ENCODE measurements around the gene SHC3.

SHC3 gene

DNA sequence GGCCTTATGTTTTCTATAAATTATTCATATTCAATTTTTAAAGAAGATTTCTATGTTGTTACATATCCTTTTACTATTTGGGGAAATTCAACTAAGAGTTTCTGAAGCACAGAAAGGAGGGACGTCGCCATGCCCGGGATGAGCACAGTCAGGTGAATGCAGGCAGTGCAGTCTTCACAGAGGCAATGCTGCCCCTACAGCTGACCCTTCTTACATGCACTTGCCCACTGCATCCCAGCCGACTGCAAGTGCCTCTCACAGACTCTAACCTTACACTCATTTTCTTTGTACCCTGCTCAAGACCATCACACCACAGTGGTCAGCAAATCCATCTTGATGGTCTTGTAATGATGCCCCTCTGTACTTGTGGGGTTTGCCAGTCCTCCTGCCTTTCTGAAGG is 73.8 kb downstream of the SHC3 start:
- DNase-seq = no peak

DNA sequence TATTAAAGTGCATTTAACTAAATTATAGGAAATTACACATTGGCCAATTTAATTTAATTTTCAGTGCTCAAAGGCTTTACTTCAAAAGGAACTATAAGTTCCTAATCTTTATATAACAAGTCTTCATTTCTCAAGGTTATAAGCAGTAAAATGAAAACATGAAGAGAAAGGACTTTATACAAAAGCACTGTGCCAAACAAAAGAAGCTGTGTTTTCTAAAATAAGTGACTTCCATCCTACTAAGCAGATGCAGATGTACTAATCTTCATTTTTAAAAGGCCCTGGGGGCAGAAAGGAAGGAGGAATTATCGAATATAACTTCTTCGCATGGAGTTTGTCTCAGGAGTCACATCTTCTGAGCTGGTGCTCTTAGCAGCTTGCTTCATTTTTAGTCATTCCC is 81.4 kb downstream of the SHC3 start:
- DNase-seq = no peak

DNA sequence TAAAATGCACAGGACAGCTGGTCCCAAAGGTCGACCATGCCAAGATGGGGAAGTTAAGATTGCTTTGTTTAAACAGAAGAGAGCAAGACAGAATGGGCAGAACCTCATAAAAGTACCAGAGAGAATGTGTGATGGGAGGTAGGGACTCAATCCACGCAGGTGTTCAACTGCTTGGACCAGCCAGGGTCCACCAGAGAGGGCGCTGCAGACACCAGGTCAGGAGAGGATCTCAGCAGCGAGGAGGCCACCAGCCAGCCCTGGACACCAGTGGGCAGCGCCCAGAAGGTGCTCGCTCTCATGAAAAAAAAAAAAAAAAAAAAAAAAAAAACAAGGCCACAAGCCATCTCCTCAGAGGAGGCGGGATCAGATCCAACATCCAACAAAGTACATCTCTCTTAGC is 81.8 kb downstream of the SHC3 start:
- DNase-seq = no peak

DNA sequence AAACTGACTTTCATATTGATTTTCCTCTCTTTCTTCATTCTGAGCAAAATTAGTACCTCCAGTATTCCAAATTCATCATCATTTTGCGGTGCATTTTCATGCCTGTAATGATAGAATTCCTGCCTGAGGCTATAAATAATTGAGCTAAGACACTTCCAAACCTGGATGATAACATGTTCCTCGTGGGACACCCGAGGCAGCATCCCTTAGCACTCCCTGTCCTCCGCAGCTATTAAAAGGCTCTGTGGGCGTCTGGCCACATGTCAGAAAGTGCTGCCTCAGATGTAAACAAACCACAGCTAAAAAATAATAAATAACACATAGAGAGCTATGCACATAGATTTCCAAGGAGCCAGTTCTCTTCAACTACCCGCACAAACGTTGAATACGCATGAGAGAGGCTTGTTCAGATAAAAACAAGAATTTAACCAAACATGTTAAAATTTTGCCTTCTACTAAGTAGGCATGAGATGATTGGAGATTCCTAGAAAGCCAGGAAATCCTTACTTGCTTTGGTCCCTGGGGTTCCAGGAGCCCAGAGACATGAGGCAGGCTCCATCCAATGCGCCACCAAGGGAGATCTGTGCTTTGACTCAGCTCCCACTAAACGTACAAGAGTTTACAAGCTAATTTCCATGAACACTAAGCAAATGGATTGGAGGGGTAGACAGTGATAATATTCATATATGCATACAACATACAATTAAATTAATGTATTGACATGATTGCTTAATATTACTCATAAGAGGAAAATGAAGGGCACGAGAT is 82.7 kb downstream of the SHC3 start:
- DNase-seq = no peak

DNA sequence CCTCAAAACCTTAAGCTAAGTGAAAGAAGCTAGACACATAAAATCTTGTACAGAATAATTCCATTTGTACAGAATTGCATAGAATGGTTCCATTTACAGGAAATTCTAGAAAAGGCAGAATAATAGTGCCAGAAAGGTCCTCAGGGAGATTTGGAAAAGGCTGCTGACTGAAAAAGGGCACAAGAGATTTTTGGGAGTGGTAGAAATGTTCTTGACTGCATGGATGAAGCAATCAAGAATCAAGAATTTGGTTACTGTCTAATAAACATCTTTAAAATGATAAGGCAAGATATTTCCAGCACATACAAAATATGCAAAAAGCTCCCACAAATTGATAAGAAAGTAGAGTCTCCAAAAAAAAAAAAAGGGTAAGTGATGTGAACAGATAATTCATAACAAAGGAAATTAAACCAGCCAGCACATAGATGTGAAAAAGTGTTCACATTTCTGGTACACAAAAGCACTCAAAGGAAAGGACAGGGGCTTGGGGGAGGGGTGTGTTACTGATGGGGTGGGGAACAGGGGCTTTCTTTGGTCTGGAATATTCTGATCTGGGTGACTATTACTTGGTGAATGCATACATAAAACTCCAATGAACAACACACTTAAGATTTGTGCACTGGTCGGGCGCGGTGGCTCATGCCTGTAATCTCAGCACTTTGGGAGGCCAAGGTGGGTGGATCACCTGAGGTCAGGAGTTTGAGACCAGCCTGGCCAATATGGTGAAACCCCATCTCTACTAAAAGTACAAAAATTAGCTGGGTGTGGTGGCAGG is 85.2 kb downstream of the SHC3 start:
- DNase-seq = no peak

DNA sequence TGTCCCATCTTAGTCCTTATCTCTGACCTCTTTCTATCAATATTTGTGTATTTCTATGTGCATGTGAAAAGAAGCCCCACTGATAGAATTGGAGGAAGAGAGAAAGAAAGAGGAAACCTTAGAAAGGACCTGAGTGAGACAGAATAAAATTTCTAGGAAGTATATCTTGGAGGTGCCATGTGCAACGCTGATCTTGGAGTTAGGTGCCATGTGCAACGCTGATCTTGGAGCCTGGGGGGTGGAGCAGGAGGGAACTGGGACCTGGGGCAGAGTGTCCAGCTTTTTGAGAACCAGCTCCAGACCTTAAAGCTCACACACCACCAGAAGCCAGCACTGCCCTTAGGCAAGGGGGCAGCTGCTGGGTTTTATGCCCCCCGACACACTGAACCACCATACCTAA is 89.4 kb downstream of the SHC3 start:
- DNase-seq = no peak

DNA sequence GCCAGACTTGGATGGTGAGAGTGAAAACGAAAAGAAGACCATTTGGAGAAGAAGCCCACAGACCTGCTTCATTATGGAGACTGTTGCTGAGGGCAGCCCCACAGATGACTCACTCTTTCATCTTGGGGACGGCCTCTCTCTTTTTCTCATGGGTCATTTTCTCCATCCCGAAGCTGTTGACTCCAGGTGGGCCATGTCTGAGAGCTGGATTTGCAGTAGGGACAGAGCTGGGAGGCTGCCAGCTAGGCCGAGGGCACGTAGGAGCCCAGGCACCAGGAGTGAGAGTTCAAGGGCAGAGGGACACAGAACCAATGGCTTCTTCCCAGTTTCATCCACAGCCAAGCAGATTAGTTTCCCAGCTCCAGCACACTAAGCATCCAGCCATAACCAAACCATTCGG is 95.0 kb downstream of the SHC3 start:
- no peak for DNase-seq

DNA sequence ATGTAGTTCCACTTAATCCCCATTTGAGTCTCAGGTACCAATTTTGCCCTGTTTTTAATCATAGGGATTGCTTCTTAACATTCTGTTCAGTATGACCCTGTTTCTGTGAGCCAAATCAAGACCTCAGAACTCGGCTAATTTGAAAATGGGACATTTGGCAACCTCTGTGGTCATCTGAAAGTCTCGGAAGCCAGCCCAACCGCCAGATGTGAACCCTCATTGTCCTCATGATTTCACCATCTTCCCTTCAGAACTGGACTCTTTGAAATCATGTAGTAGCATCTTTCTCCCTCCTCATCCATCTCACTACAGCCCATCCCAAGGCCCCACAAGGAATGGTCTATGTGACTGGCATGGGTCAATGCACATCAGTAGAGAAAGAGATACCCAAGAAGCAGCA is 98.4 kb downstream of the SHC3 start:
- no peak for DNase-seq

DNA sequence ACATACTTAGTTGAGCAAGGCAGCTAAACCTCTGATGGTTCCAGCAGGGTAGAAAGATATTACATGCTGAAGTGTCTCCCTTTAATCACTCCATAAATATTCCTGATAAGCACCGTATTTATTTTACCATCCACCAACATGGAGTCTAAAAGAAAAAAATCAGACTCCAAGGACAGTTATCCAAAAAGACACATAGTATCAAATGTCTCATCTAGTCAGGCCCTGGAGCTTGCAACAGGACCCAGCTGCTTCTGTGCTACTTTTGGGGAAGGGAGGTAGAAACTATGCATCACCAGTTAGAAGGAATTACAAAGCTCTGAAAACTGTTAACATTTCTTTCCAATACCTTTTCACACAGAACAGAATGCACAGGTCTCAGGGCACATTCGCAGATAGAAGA is 99.2 kb downstream of the SHC3 start:
- DNase-seq = no peak

DNA sequence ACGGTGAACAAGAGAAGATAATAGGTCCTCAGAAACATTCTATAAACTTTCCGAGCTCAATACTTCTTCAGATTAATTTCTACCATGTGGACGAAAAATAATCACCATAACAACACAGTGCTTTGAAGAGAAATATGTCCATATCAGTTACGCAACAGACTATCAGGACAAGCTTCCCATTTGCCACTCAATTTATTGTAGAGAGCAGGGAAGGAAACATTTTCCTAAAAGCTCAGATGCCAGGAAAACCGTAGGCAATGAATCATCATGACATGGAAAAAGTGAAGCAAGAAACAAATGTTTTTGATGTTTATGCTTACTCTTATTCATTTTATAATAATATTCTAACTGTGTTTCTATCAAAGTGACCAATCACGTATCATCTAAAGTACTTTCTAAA is 99.8 kb downstream of the SHC3 start:
- no peak for DNase-seq

DNA sequence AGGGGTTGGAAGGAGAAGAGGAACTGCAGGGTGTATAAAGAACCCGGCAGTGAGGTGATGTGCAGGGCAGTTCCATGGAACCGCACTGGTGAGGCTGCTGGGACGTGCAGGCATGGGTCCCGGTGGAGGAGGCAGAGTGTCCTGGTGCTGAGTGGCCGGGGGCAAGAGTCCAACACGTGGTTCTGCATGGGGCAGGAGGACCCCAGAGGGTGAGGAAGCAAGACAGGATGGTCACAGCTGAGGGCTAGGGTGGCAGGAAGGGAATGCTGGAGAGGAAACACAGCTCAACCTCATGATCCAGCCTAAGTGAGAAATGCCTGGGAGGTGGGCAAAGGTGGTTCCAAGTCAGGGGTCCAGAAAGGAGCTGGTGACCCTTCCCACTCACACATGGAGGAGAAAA is 100.2 kb downstream of the SHC3 start:
- DNase-seq = no peak

DNA sequence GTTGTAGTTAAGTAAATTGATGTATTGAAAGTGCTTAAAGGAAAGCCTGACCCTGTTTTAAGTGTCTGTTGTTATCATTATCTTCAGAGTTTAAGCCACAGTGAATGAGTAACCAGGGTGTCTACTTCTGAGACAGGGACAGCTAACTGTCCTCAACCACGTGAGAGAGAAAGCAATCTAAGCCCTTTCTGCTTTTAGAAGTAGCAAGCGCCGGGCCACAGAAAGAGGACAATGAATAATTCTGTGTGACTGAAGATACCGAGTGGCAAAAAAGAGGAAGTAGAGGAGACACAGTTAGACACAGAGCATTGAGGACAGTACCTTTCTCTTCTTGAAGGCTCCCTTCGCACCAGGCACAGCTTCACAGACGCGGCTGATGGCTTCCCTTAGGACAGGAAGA is 101.1 kb downstream of the SHC3 start:
- peak; percentile 91 to 92 for DNase-seq

DNA sequence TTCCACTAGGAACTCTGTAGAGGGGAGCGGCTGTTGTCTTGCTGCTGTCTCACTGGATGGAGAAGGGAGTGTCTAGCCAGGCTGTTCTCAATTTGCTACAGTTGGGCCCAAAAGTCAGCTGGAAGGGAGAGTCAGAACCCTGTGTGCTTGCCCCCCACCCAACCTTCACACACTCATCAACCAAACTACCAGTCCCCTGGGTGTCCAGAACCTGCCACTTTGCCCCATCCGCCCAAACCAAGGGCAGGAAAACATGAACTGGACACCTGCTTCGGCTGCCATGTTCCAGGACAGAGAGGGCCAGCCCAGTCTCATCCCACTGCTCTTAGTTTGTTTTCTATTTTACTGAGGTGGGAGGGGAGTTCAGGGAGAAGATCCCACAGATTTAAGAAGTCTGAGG is 105.2 kb downstream of the SHC3 start:
- no peak for DNase-seq

DNA sequence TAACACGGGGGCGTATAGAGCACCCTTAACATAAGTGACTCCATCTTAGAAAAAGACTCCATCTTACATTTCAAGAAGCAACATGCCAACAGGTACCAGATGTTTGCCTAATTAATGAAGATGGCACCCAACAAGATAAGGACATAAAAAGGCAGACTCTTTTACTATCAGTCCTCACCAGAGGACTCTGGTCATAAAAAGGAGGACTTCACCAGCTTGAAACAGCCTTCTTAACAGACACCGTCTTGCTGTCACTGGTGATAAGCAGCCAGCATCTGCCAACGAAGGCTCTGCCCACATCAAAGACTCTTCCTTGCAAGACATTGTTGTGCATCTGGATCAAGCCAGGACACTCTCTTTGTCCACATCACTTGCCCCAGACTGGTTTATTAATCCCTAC is 107.0 kb downstream of the SHC3 start:
- no peak for DNase-seq

DNA sequence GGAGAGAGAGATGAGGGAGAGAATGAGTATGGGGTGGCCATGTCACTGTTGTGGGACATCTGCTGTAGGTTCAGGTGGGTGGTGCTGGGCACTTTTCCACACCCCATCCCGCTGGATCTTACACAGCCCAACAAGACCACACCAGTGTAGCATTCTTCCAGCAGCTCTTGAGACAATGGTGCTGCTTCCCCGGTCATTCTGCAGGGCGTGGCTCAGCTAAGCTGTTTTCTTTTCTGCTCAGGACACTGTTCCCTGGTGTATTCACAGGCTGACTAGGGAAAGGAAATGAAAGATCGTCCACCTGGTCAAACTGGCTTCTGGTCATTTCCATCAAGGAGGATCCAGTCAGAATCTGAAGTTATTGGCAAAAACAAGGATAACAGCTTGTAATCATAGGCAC is 111.8 kb downstream of the SHC3 start:
- DNase-seq = no peak

DNA sequence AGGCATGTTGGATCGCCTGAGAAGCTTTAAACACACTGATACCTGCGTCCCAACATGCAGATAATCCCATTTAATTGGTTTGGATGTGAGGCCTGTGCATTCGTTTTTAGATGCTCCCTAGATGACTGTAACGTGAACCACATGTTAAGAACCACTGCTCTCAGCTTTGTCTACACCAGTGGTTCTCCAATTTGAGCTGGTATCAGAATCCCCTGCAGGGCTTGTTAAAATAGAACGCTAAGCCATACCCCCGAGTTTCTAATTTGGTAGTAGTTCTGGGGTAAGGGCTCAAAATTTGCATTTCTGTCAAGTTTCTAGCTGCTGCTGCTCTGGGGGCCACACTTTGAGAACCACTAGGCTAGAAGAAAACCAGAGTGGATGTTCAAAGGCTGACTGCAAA is 112.7 kb downstream of the SHC3 start:
- no peak for DNase-seq

DNA sequence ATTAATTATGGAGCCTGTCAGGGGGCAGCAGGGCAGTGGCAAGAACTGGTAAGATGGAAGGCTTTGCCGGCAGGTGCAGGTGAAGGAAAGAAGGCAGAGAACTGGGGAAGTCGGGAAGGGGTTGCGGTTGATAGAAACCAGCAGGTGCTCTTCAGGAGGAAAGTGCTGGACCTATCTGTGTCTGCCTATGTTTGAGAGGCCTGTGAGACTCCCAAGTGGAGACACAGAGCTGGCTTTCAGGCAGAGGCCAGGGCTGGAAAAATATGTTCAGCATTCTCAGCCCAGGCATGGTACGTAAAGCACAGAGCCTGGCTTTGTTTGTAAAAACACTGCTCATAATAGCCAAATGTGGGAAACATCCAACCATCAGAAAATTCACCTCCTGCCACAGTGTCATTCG is 117.8 kb downstream of the SHC3 start:
- no peak for DNase-seq

DNA sequence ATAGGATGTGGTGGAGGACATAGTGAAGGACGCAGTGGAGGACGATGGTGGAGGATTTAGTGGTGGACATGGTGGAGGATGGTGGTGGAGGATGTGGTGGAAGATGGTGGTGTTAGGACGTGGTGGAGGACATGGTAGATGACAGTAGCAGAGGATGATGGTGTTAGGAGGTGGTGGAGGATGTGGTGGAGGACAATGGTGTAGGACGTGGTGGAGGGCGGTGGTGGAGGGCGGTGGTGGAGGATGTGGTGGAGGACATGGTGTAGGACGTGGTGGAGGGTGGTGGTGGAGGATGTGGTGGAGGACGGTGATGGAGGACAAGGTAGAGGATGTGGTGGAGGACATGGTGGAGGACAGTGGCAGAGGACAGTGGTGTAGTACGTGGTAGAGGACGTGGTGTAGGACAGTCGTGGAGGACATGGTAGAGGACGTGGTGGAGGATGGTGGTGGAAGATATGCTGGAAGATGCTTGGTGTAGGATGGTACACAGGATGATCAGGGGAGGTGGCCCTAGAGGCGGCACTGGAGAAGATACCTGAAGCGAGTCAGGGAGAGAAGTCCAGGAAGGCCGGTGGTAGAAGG is 118.6 kb downstream of the SHC3 start:
- no peak for DNase-seq

DNA sequence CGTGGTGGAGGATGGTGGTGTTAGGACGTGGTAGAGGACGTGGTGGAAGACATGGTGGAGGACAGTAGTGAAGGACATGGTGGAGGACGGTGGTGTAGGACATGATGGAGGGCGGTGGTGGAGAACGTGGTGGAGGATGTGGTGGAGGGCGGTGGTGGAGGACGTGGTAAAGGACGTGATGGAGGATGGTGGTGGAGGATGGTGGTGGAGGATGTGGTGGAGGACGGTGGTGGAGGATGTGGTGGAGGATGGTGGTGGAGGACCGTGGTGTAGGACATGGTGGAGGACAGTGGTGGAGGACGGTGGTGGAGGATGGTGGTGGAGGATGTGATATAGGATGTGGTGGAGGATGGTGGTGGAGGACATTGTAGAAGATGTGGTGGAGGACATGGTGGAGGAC is 119.7 kb downstream of the SHC3 start:
- no peak for DNase-seq

DNA sequence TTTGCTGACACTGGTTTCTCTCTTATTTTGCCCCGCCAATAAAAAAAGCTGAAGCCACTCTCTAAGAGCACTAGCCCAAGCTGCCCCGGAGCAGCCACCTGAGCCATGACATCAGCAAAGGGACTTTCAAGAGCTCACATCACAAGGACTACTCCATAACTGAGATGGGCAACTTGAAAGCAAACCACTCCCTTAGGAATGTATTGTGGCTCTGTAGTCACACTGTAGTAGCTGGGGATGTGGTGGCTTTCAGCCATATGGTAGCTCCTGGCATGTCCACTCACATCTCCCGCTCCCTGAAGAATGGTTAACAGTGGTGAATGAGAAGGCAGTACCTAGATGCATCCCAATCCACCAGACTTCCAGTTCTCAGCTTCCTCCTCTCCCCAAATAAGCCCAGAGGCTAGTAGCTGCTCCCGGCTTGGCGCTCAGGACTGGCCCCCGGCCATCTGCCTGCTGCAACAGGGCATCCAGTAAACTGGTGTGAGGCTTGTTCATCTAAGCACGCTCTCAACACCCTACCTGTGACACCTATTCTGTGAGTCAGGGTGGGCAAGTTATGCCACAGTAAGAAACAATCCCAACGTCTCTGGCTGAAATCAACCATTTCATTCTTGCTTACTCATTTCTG is 123.6 kb downstream of the SHC3 start:
- DNase-seq = no peak

DNA sequence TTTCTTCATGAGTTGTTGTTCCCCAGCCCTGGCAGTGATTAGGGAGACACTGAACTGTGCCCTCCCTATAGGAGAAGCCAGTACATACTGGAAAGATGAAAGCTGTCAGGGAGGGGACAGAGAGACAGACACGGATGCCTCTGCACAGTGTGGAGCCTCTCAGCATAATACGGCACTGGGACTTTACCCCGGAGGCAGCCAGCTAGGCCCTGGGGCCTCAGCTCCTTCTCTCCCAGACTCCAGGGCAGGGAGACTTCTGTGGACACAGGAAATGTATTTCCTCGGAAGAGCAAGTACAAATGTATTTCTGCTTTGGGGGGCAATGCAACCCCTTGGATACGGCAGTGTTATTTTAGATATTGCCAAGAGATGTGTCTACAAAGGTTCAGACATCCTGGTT is 125.3 kb downstream of the SHC3 start:
- DNase-seq = no peak

DNA sequence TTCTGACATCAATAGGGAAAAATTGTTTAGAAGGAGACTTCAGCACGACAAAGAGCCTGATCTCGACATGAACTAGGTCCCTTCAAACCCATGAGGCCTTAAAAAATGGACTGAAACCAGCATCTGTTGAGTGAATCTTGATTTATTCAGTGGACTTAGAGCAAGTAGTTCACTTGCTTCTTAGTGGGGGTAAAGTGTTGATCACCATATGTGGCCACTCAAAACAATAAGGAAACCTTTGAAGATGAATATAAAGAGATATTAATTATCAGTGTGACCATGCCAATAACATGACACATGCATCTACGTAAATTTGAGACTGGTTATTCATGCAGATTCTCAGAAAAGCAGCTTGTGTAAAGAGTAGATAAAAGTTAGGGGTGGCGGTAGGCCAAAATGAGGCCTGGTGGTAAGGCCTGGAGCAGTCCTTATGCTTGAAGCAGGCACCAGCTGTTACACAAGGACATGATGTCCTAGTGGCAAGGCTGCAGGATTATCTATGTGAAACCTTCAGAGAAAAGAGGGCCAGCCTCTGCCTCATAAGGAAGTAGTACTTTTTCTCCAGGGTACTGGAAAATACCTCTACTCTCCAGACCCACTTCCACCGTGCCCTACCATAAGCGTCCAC is 126.0 kb downstream of the SHC3 start:
- no peak for DNase-seq

DNA sequence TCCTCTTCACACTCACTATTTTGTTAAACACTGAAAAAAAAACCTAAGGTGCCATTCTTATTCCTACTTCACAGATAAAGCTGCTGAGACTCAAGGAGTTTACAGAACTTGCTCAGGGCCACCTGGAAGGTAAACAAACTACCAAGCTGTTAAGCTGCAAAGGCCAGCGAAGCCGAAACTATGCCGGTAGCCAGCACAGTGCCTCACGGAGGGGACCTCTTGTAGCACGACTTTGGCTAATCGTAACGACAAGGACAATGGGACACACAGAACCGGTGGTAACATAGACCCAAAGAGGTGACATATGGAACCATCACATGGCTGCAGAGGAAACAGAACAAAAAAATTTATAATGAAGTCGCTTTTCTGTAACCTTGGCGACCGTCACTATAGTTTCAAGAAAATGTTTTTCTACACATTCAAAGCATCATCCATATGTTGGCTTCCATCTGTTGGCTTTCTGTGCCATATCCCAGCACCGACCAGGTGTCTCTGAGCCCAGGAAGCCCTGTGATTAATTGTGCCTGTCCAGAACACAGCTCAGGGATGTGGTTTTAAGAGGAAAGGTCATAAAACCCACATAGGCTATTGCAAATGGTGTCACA is 127.1 kb downstream of the SHC3 start:
- no peak for DNase-seq

Measured in Kasumi-1 (cell line).